ENCODE measurements around the gene GPAT3.
"Not testable (repeated sequence)": the region's sequence is repeated elsewhere in the genome, so short reads cannot be mapped to it uniquely, and the experiment has no call there.

GPAT3 gene

GRCh38 chr4:83509156-83509585, 26.7 kb upstream of the GPAT3 start:
- not testable (repeated sequence) for H3K9me3 ChIP-seq (ENCODE audit: severe bottlenecking); H3K27ac ChIP-seq (ENCODE audit: poor library complexity, severe bottlenecking); H3K4me1 ChIP-seq (ENCODE audit: insufficient read depth, poor library complexity, severe bottlenecking); DNase-seq (ENCODE audit: low spot score); ATAC-seq (ENCODE audit: low read depth); H3K4me3 ChIP-seq (ENCODE audit: severe bottlenecking); H3K36me3 ChIP-seq (ENCODE audit: low read depth); H3K27me3 ChIP-seq (ENCODE audit: insufficient read depth, poor library complexity, severe bottlenecking)
- peak; percentile 47 for TF ChIP-seq CTCF (IDR thresholded peaks at IDR 0.05; ENCODE audit: poor library complexity, severe bottlenecking)

- Histone ChIP-seq H3K9me3 (ENCODE audit: severe bottlenecking) (no peaks in the 10 kb centered on the region), H3K36me3 (ENCODE audit: low read depth) (no peaks in the 10 kb centered on the region), H3K4me1 (ENCODE audit: insufficient read depth, poor library complexity, severe bottlenecking) (no peaks in the 10 kb centered on the region), H3K27me3 (ENCODE audit: insufficient read depth, poor library complexity, severe bottlenecking) (no peaks in the 10 kb centered on the region), H3K27ac (ENCODE audit: poor library complexity, severe bottlenecking) (no peak overlapping the region), H3K4me3 (ENCODE audit: severe bottlenecking) (no peak overlapping the region)
- TF ChIP-seq CTCF (IDR thresholded peaks at IDR 0.05; ENCODE audit: poor library complexity, severe bottlenecking), result no peak
- ATAC-seq (ENCODE audit: low read depth) (no peak), DNase-seq (ENCODE audit: low spot score) (no peak)
Observed at GRCh38 chr4:83510442-83510841, 25.5 kb upstream of the GPAT3 start.

- peak; percentile 54 for ATAC-seq (ENCODE audit: low read depth)
Observed at GRCh38 chr4:83516042-83516772, 19.7 kb upstream of the GPAT3 start.

GRCh38 chr4:83522239-83522638, 13.7 kb upstream of the GPAT3 start:
- no peaks in the 10 kb centered on the region for H3K27me3 ChIP-seq (ENCODE audit: insufficient read depth, poor library complexity, severe bottlenecking)

More at GRCh38 chr4:83516042-83516772, 19.7 kb upstream of the GPAT3 start:
- TF ChIP-seq CTCF (IDR thresholded peaks at IDR 0.05; ENCODE audit: poor library complexity, severe bottlenecking), result no peak
- no peaks in the 10 kb centered on the region for H3K9me3 ChIP-seq (ENCODE audit: severe bottlenecking)
- DNase-seq (ENCODE audit: low spot score), result no peak
- no peaks in the 10 kb centered on the region for H3K36me3 ChIP-seq (ENCODE audit: low read depth)
- no peak overlapping the region for H3K4me3 ChIP-seq (ENCODE audit: severe bottlenecking)
- no peaks in the 10 kb centered on the region for H3K4me1 ChIP-seq (ENCODE audit: insufficient read depth, poor library complexity, severe bottlenecking)
- H3K27ac ChIP-seq (ENCODE audit: poor library complexity, severe bottlenecking), result no peak overlapping the region
- no peaks in the 10 kb centered on the region for H3K27me3 ChIP-seq (ENCODE audit: insufficient read depth, poor library complexity, severe bottlenecking)

More at GRCh38 chr4:83522239-83522638, 13.7 kb upstream of the GPAT3 start:
- Histone ChIP-seq H3K4me3 (ENCODE audit: severe bottlenecking) (no peak overlapping the region), H3K27ac (ENCODE audit: poor library complexity, severe bottlenecking) (no peak overlapping the region), H3K4me1 (ENCODE audit: insufficient read depth, poor library complexity, severe bottlenecking) (no peaks in the 10 kb centered on the region), H3K36me3 (ENCODE audit: low read depth) (no peaks in the 10 kb centered on the region), H3K9me3 (ENCODE audit: severe bottlenecking) (no peaks in the 10 kb centered on the region)
- TF ChIP-seq CTCF (IDR thresholded peaks at IDR 0.05; ENCODE audit: poor library complexity, severe bottlenecking), result no peak
- no peak for DNase-seq (ENCODE audit: low spot score)
- no peak for ATAC-seq (ENCODE audit: low read depth)
